ENCODE results near the gene SERPINB6. TPM values are rescaled to one million over a fixed set of nuclear protein-coding genes. Genes with fewer than 3 reads are reported as not detected.
A peak's percentile ranks its signal among the peaks of the same experiment; 100 is the strongest.
"Not testable (repeated sequence)": the region's sequence is repeated elsewhere in the genome, so short reads cannot be mapped to it uniquely, and the experiment has no call there.

The SERPINB6 gene
- total RNA-seq, 1 donor, result 58.4 TPM

- H3K9me3 ChIP-seq (ENCODE audit: low read depth, low read length), result no peaks in the 10 kb centered on the region
- H3K27me3 ChIP-seq (ENCODE audit: insufficient read depth, low read length), result no peaks in the 10 kb centered on the region
- no peak overlapping the region for H3K4me3 ChIP-seq (ENCODE audit: low read length)
- H3K4me1 ChIP-seq (ENCODE audit: insufficient read depth, low read length), result peaks cover 38% of the 10 kb centered on the region
Measured at GRCh38 chr6:2973676-2974075, 2.3 kb upstream of the SERPINB6 start.

- not testable (repeated sequence) for H3K9me3 ChIP-seq (ENCODE audit: low read depth, low read length); H3K27me3 ChIP-seq (ENCODE audit: insufficient read depth, low read length); H3K4me3 ChIP-seq (ENCODE audit: low read length)
- peaks cover 38% of the 10 kb centered on the region for H3K4me1 ChIP-seq (ENCODE audit: insufficient read depth, low read length)
Measured at GRCh38 chr6:2973180-2973579, 1.8 kb upstream of the SERPINB6 start.

GRCh38 chr6:2972685-2973084 is 1.3 kb upstream of the SERPINB6 start:
- H3K4me1 ChIP-seq (ENCODE audit: insufficient read depth, low read length), result peaks cover 38% of the 10 kb centered on the region
- H3K4me3 ChIP-seq (ENCODE audit: low read length); H3K27me3 ChIP-seq (ENCODE audit: insufficient read depth, low read length); H3K9me3 ChIP-seq (ENCODE audit: low read depth, low read length): not testable (repeated sequence)

- H3K9me3 ChIP-seq (ENCODE audit: low read depth, low read length); H3K27me3 ChIP-seq (ENCODE audit: insufficient read depth, low read length): not testable (repeated sequence)
- Histone ChIP-seq H3K4me1 (ENCODE audit: insufficient read depth, low read length) (peaks cover 39% of the 10 kb centered on the region), H3K4me3 (ENCODE audit: low read length) (peak overlapping the region; percentile 57)
Measured at GRCh38 chr6:2972219-2972487, 786 bp upstream of the SERPINB6 start.

GRCh38 chr6:2970753-2971419 is 481 bp downstream of the SERPINB6 start:
- H3K4me3 ChIP-seq (ENCODE audit: low read length), result peak overlapping the region; percentile 57
- no peaks in the 10 kb centered on the region for H3K9me3 ChIP-seq (ENCODE audit: low read depth, low read length)
- H3K27me3 ChIP-seq (ENCODE audit: insufficient read depth, low read length), result no peaks in the 10 kb centered on the region
- peaks cover 35% of the 10 kb centered on the region for H3K4me1 ChIP-seq (ENCODE audit: insufficient read depth, low read length)

- Histone ChIP-seq H3K9me3 (ENCODE audit: low read depth, low read length) (no peaks in the 10 kb centered on the region), H3K27me3 (ENCODE audit: insufficient read depth, low read length) (no peaks in the 10 kb centered on the region), H3K4me3 (ENCODE audit: low read length) (peak overlapping the region; percentile 57), H3K4me1 (ENCODE audit: insufficient read depth, low read length) (peaks cover 32% of the 10 kb centered on the region)
Measured at GRCh38 chr6:2970034-2970685, 1.2 kb downstream of the SERPINB6 start.

- Histone ChIP-seq H3K4me3 (ENCODE audit: low read length) (no peak overlapping the region), H3K9me3 (ENCODE audit: low read depth, low read length) (no peaks in the 10 kb centered on the region), H3K4me1 (ENCODE audit: insufficient read depth, low read length) (peaks cover 32% of the 10 kb centered on the region), H3K27me3 (ENCODE audit: insufficient read depth, low read length) (no peaks in the 10 kb centered on the region)
Measured at GRCh38 chr6:2969549-2969948, 1.8 kb downstream of the SERPINB6 start.

GRCh38 chr6:2968600-2969135 is 2.7 kb downstream of the SERPINB6 start:
- no peaks in the 10 kb centered on the region for H3K27me3 ChIP-seq (ENCODE audit: insufficient read depth, low read length)
- H3K9me3 ChIP-seq (ENCODE audit: low read depth, low read length), result no peaks in the 10 kb centered on the region
- peaks cover 31% of the 10 kb centered on the region for H3K4me1 ChIP-seq (ENCODE audit: insufficient read depth, low read length)
- no peak overlapping the region for H3K4me3 ChIP-seq (ENCODE audit: low read length)

- Histone ChIP-seq H3K27me3 (ENCODE audit: insufficient read depth, low read length) (no peaks in the 10 kb centered on the region), H3K4me1 (ENCODE audit: insufficient read depth, low read length) (peaks cover 30% of the 10 kb centered on the region), H3K9me3 (ENCODE audit: low read depth, low read length) (no peaks in the 10 kb centered on the region), H3K4me3 (ENCODE audit: low read length) (no peak overlapping the region)
Measured at GRCh38 chr6:2967936-2968335, 3.4 kb downstream of the SERPINB6 start.

- peaks cover 26% of the 10 kb centered on the region for H3K4me1 ChIP-seq (ENCODE audit: insufficient read depth, low read length)
- no peaks in the 10 kb centered on the region for H3K27me3 ChIP-seq (ENCODE audit: insufficient read depth, low read length)
- H3K9me3 ChIP-seq (ENCODE audit: low read depth, low read length), result no peaks in the 10 kb centered on the region
- H3K4me3 ChIP-seq (ENCODE audit: low read length), result no peak overlapping the region
Measured at GRCh38 chr6:2966347-2966746, 5.0 kb downstream of the SERPINB6 start.

- H3K27me3 ChIP-seq (ENCODE audit: insufficient read depth, low read length), result no peaks in the 10 kb centered on the region
- H3K4me1 ChIP-seq (ENCODE audit: insufficient read depth, low read length), result peaks cover 18% of the 10 kb centered on the region
- H3K9me3 ChIP-seq (ENCODE audit: low read depth, low read length), result no peaks in the 10 kb centered on the region
- no peak overlapping the region for H3K4me3 ChIP-seq (ENCODE audit: low read length)
Measured at GRCh38 chr6:2964793-2965505, 6.4 kb downstream of the SERPINB6 start.

- no peak overlapping the region for H3K4me3 ChIP-seq (ENCODE audit: low read length)
- peaks cover 16% of the 10 kb centered on the region for H3K4me1 ChIP-seq (ENCODE audit: insufficient read depth, low read length)
- H3K27me3 ChIP-seq (ENCODE audit: insufficient read depth, low read length), result no peaks in the 10 kb centered on the region
- no peaks in the 10 kb centered on the region for H3K9me3 ChIP-seq (ENCODE audit: low read depth, low read length)
Measured at GRCh38 chr6:2963756-2964155, 7.6 kb downstream of the SERPINB6 start.

- no peaks in the 10 kb centered on the region for H3K27me3 ChIP-seq (ENCODE audit: insufficient read depth, low read length)
- H3K9me3 ChIP-seq (ENCODE audit: low read depth, low read length), result no peaks in the 10 kb centered on the region
- H3K4me1 ChIP-seq (ENCODE audit: insufficient read depth, low read length), result peaks cover 26% of the 10 kb centered on the region
- H3K4me3 ChIP-seq (ENCODE audit: low read length), result no peak overlapping the region
Measured at GRCh38 chr6:2962636-2963035, 8.7 kb downstream of the SERPINB6 start.

GRCh38 chr6:2962004-2962403 is 9.4 kb downstream of the SERPINB6 start:
- no peak overlapping the region for H3K4me3 ChIP-seq (ENCODE audit: low read length)
- H3K4me1 ChIP-seq (ENCODE audit: insufficient read depth, low read length), result peaks cover 23% of the 10 kb centered on the region
- no peaks in the 10 kb centered on the region for H3K27me3 ChIP-seq (ENCODE audit: insufficient read depth, low read length)
- H3K9me3 ChIP-seq (ENCODE audit: low read depth, low read length), result no peaks in the 10 kb centered on the region

GRCh38 chr6:2961506-2961905 is 9.9 kb downstream of the SERPINB6 start:
- Histone ChIP-seq H3K4me3 (ENCODE audit: low read length) (no peak overlapping the region), H3K27me3 (ENCODE audit: insufficient read depth, low read length) (no peaks in the 10 kb centered on the region), H3K4me1 (ENCODE audit: insufficient read depth, low read length) (peaks cover 20% of the 10 kb centered on the region), H3K9me3 (ENCODE audit: low read depth, low read length) (no peaks in the 10 kb centered on the region)

Measured in mononuclear cell (primary cell).